NCI-H2081 treated with DMSO at 0.1 percent for 48 hours (cell line): ENCODE results near the gene TAMM41.
"Not testable (repeated sequence)": the region's sequence is repeated elsewhere in the genome, so short reads cannot be mapped to it uniquely, and the experiment has no call there.

Source experiments
- DNase-seq: peaks from one replicate; lab custom pipeline; 2025; lab: John Stamatoyannopoulos, UW

The TAMM41 gene

DNA sequence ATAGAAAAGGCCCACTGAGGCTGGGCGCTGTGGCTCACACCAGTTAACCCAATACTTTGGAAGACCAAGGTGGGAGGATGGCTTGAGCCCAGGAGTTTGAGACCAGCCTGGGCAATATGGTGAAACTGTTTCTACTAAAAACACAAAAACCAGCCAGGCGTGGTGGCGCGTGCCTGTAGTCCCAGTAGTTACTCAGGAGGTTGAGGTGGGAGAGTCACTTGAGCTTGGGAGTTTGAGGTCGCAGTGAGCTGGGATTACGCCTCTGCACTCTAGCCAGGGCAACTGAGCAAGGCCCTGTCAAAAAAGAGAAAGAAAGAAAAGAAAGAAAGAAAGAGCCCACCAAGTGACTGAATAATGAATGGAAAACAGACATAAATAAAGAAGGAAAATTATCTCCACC is 32.0 kb downstream of the TAMM41 start:
- no peak for DNase-seq

DNA sequence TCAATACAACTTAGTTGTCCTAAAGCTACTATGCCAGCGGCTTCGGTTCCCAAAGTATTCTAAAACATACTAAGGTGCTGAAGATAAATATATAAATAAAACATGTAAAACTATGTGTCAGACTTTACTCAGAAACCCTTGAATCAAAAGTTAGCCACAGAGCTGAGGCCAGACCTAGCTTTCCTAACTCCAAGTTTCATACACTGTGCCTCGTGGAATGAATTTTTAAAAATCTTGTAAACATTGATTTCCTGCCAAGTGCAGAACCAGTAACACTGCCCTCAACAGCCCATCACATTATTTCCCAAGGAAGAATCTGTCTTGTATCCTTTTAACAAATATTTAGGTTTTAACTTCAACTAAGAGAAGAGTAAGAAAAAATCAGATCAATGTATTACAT is 36.4 kb downstream of the TAMM41 start:
- no peak for DNase-seq

DNA sequence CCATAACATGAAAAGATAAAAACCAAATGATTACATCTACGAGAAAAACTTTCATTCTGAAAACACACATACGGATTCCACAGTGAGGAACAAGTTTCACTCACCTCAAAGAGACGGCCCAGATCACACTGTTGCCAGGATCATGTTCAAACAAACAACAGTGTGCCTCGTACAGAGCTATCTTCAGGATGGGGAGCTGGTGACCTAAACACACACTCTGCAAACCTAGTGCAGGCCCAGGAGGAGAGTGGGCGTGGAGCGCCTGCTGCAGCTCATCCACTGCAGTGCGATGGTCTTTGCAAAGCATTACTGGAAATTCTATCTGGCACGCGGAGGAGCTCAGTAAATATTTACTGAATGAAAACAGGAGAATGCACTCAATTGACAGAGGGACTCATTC is 38.5 kb downstream of the TAMM41 start:
- DNase-seq = no peak

DNA sequence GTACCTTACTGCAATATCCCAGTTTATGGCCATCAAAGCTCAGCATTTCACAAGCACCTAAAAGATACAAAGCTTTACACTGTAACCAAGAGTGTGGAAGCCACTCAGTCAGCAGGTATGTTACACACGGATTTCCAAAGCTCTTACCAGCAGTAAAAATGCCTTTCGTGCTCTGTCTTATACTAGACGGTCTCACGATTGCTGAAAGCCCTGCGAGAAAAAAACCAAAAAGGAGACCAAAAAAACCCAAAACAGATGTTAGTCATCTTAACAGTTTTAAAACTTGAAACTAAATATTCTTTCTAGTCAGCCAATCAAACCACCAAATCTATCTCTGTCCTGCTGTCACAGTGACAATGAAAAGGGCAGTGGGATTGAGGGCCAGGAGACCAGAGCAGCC is 39.0 kb downstream of the TAMM41 start:
- no peak for DNase-seq

DNA sequence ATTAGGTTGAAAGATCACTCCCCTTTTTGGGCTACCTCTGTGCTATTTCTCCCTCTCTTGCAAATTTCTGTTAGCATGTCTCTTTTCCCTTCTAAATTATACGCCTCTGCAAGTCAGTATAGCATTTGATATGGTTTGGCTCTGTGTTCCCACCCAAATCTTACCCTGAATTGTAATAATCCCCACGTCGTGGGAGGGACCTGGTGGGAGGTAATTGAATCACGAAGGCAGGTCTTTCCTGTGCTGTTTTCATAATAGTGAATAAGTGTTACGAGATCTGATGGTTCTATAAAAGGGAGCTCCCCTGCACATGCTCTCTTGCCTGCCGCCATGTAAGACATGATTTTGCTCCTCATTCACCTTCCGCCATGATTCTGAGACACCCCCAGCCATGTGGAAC is 41.0 kb downstream of the TAMM41 start:
- DNase-seq = no peak

DNA sequence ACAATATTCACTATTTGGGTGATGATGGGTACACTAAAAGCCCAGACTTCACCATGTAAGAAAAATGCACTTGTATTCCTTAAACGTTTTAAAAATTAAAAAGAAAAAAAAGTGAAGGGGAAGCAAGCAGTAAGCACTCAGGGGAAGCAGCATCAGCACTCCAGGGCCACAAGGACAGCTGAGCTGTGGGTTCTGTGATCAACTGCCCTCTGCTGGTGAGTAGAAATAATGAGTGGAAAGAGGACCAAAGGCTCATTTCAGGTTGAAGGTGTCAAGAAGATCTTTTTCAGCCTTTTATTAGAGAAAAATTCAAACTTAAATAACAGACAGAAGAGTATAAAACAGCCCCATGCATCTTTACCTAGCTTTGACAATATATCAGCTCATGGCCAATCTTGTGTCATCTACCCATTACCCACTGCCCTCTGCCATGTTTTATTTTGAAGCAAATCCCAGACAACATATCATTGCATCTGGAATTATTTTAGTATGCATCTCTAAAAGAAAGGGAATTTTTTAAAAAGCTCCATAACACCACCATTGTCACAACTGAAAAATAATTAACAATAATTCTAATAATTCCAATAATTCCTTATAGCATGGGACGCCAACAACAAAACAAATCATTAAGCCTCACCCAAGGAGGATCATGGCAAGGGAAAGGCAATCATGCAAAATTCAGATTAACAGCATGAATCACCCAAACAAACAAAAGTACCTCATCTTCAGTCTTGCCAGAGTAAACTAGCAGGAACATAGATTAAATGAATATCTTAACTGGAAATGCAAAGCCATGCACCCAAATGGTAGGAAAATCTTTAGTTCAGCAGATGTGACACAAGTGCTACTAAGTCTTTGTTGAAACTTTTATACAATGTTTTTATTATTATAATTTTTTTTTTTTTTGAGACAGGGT is 42.5 kb downstream of the TAMM41 start:
- DNase-seq = no peak

DNA sequence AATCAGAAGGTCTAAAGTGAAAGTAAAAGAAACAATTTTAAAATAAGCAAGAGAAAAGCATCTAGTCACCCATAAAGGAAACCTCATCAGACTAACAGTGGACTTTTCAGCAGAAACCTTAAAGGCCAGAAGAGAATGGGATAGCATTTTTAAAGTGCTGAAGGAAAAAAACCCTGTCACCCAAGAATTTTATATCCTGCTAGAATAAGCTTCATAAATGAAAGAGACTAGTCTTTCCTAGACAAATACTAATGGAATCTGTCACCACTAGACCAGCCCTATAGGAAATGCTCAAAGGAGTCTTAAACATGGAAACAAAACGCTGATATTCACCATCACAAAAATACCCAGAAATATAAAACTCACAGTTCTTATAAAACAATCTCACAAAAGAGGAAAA is 46.9 kb downstream of the TAMM41 start:
- no peak for DNase-seq

DNA sequence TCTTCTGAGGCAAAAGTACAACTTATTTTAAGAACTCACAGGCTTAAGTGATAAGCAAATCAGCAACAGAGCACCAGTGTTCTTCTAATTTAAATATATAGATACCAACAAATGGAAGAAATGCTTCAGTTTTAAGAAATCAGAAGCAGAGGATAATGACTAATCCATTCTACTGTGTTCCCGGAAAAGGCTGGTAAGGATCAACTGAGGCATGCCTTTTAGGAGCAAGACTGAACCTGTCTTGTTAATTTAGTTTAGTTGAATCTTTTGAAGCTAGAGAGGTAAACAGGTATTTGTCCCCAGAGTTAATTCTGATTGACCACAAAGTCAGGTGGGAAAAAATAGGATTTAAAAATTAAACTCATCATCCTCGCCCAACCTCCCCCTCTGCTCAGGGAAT is 51.8 kb downstream of the TAMM41 start:
- no peak for DNase-seq

DNA sequence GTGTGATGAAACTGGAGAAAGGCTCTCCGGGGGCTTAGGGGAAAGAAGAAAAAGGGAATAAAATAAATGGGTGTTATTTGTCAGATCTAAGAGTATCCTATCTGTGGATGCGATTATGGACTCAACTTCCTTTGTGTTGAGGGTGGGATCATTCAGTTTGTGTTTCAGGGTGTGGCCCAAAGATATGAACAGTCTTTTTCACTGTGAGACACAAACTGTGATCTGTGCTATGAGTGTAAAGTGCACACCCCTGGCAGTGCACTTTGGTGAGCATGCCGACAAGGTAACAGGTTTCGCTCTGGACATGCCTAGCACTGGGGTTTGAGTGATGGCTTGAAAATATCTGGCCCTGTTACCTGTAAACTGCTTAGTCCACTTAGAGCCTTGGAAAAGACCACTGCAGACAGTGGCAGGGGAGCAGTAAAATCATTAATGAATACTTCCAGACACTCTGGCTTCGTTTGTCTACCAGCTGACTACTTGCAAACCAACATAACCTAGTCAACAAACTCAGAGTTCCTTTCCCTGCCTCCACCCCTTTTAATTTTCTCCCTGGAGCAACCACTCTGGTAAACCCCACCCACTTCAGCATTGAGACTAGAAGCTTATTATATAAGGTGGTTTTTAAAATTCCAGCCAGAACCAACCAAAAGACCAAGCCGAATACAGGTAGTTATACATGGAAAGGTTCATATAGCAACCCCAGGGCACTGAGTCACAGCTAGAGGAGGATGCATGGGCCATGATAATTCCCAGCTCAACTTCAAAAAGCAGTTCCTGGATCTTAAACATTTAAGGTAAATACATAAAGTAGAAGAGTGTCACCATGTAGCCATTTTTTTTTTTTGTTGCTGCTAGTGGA is 55.1 kb downstream of the TAMM41 start:
- no peak for DNase-seq

DNA sequence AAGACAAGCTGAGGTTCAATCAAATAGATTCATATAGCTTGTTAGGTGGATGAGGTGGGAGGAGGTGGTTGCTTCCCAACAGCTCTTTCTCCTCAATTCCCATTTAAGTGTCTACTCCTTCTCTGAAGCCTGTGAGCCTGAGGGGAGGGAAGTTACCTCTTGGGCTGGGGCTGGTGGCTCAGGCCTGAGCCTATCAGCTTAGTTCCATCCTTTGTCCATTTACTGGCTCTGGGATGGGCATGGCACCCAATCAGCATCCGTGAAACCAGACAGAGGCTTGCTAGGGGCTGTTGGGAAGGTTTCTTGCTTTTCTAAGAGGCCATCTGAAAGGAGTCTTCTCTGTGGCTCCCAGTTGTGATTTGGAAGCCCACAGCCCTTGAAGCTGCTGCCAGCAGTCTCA is 57.3 kb downstream of the TAMM41 start:
- no peak for DNase-seq

DNA sequence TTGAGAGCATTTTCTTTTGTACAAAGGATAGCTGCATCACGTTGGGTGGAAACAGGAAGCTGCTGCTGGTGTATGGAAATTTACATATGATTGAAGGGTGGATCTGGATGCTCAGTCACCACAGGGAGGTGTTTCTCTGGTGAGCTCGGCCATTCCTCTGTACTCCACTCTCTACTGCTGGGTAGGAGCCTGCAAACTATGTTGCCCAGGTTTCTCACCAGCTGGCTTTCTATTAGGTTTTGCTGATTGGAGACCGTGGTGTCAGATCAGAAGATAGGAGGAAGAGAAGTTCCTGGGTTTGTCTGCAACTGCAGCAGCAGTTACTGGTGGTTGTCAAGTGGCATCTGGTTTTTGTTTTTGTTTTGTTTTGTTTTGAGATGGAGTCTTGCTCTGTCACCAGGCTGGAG is 61.7 kb downstream of the TAMM41 start:
- no peak for DNase-seq

DNA sequence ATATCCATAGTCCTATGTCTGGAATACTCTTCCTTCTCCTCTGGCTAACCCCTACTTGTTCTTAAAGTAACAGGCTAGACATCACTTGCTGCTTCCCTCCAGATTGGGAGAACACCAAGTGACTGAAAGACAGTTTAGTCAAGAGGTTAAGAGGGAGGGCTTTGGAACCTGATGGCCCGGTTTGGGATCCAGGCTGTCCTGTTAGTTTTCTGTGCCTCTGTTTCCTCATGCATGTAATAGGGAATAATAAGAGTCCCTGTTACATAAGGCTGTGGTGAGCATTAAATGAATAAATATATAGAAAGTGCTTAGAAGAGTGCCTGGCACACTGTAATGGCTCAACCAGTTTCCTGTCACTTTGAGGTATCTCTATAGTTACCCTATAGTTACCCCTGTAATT is 66.3 kb downstream of the TAMM41 start:
- no peak for DNase-seq

DNA sequence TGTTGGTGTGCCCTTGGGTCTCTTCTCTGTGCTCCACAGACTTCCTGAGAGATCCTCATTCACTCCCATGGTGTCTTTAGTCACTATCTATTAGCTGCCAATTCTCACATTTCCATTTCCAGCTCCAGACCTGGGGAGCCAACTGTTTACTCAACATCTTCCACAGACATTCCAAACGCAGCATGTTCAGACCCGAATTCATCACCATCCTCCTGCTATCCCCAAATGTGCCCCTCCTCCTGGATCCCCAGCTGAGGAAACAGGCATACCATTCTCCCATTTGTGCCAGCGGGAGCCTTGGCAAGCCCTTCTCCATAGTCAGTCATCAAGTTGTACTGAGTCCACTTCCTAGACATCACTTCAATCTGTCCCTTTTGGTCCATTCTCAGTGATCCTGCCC is 67.1 kb downstream of the TAMM41 start:
- no peak for DNase-seq

DNA sequence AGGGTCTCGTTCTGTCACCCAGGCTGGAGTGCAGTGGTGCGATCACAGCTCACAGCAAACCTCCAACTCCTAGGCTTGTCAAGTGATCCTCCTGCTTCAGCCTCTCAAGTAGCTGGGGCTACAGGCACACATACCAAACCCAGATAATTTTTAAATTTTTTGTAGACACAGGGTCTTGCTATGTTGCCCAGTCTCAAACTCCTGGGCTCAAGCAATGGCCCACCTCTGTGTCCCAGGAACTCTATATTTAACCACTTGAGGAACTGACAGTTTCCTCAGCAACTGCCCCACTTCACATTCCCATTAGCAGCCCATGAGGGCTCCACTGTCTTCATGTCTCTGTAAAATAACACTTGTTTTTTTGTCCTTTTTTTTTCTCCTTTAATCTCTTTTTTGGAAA is 68.4 kb downstream of the TAMM41 start:
- DNase-seq = no peak

DNA sequence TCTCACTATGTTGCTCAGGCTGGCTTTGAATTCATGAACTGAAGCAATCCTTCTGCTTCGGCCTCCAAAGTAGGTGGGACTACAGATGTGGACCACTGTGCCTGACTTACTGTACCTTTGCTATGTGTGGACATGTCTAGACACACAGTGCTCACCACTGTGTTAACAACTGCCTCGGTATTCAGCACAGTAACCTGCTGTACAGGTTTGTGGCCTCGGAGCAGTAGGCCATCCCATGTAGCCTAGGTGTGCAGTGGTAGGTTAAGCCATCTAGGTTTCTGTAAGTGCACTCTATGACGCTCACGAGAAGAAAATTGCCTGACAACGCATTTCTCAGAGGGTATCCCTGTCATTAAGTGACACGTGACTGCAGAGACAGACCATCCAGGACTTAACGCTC is 70.3 kb downstream of the TAMM41 start:
- DNase-seq = no peak

DNA sequence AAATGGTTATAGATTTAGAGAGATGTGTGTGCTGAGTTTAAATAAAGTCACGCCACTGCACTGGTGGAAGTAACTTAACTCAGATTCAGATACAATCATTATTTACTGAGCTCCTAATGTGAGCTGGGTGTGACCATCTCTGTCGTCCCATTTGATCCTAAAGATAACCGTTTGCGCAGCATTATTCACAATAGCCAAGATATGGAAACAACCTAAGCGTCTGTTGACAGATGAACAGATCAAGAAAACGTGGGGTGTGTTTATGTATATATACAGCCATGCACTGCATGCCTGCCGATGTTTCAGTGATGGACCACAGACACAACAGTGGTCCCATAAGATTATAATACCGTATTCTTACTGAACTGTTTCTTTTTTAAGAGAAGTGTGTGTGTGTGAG is 71.2 kb downstream of the TAMM41 start:
- DNase-seq = no peak

DNA sequence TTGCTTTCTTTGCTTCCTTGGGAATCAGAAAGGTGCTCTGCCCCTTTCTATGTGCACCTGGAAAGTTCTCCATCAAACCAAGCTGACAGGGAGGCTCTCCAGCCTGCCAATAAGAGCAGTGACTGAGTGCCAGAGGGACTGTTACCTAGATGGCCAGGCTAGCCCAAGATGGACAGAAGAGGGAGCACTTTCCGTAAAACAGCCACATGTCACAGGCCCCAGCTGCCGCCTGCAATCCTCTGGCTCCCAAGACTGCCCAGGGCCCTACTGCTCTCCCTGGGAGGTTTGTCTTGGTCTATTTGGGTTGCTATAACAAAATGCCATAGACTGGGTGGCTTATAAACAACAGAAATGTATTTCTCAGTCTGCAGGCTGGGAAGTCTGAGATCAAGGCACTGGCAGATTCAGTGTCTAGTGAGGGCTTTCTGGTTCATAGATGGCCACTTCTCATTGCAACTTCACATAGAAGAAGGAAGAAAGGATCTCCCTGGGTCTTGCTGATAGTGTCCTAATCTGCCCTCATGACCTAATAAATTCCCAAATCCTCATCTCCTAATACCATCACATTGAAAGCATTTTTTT is 72.3 kb downstream of the TAMM41 start:
- DNase-seq = no peak

DNA sequence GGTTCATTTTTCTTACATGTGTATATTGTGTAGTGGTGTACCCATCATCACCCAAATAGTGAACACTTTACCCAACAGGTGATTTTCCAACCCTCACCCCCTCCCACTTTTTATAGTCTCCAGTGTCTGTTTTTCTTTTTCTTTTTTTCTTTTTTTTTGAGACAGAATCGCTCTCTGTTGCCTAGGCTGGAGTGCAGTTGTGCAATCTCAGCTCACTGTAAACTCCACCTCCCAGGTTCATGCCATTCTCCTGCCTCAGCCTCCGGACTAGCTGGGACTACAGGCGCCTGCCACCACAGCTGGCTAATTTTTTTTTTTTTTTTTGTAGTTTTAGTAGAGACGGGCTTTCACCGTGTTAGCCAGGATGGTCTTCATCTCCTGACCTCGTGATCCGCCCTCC is 74.8 kb downstream of the TAMM41 start:
- not testable (repeated sequence) for DNase-seq

DNA sequence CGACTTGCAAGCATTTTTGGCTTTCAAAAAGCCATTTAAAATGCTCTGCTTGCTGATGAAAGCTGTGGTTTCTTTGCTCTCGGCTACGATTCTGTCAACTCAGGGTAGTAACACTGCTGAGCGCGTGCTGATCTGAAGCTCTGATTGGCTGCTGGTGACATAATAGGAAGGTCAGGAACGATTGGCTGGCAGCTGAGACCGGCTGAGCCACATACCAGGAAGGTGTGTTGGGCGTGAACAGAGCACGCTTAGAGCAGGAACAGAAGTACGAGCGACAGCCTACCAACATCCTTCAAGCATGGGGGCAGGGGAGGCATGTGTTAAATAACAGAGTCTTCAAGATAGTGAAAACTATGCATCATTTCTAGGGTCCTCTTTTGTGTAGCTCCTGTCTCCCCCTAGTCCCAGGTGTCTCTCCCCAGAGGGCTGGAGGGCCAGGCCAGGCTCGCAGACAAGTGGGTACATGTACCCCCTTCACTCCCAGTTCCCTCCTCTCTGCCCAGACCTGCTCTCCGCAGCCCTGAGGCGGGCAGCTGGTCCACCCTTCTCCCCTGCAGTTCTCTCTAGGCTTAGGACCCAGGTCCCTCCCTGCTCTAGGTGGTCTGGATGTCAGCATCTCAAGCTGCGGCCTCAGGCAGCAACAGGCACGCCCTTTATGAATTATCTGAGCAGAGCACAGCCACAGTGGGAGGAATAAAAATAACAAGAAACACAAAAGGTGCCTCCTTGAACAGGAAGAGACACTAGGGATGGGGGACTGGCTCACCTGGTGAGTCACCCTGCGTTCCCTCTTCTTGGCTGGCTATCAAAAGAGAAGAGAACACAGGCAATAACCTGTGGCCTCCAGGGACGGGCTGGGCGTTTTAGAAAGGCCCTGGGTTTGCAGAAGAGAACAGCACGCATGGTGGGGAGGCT is 76.0 kb downstream of the TAMM41 start:
- no peak for DNase-seq

DNA sequence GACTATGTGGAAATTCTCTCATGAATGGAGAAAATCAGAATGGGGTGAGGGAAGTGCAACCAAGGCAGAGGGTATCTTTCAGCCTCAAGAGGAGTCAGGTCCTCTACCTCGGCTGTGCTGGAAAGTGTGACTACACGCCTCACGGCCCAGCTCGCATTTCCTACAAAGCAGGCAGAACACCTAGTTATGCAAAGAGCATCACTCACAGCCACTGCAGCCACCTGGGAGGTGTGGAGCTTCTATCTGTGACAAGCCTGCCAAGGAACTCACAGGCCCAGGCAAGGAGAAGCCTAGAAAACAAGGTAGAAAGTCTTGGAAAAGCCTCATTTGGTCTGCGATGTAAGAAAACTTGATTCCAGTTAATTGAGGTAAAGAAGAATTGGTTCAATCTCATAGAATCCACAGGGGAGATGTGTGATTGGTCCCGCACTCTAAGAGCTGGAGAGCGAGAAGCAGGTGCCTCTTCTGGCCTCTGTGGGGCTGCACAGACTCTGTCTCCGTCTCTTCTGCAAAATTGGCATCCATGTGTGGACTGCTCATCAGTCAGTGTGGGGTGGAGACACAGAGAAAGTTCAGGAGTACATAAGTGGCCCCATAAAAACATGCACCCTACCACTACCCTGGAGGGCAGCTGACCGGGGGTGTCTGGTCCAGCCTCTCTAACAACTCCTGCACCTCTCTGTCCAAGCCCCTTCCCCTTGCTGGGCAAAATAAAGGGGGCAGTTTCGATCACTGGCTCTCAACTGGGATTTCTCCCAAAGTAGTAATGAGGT is 76.8 kb downstream of the TAMM41 start:
- DNase-seq = no peak

DNA sequence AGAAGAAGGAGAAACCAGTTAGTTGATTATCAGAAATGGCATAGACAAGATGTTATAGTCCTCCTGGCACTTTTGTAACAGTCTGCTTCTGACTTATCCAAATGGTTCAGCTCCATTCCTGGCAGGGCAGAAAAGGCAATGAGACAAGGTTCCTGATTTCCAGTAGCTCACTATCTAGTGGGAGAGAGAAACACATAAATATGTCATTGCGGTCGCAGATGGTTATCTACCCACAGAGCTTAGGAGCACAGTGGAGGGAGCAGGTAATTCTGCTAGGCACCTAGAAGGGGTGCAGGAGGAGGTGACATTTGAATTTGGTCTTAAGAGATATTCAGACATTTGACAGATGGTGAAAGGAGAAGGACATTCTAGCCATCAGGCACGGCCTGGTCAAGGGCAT is 78.1 kb downstream of the TAMM41 start:
- no peak for DNase-seq
